Endometrium (tissue), 2 donors: Measurements from ENCODE around the gene ANAPC16.
"Not testable (repeated sequence)": the region's sequence is repeated elsewhere in the genome, so short reads cannot be mapped to it uniquely, and the experiment has no call there.

Source experiments
- FAIRE-seq: peaks from 2 replicates; lab custom pipeline; 2012; peaks lifted over from hg19 to GRCh38; lab: Jason Lieb, UNC
- donor health status: control.
- donor health status: control.

ANAPC16 gene

GRCh38 chr10:72243822-72244437, 28.1 kb downstream of the ANAPC16 start:
- FAIRE-seq, result no peak

GRCh38 chr10:72244573-72245038, 28.8 kb downstream of the ANAPC16 start:
- FAIRE-seq, result no peak

DNA sequence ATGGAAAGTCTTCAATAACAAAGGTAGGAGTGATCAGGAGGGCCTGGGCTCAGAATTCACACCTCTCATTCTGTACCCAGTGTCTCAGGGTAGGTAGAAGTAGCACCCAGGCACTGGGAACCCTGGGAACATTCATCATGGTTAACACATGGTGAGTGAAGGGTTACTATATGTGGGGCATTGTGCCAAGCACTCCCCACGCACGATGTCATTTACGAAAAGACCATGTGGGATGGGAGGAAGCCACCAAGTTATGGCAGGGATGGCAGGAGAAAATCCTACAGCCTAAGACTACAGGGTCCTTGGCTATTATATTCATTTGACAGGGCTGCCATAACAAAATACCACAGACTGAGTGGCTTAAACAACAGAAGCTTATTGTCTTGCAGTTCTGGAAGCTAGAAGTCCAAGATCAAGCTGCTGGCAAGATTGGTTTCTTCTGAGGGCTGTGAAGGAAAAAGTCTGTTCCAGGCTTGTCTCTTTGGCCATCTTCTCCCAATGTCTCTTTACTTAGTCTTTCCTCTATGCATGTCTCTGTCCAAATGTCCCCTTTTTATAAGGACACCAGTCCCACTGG, 30.2 kb downstream of the ANAPC16 start:
- FAIRE-seq, result no peak

GRCh38 chr10:72248468-72249151, 32.8 kb downstream of the ANAPC16 start:
- FAIRE-seq, result no peak

DNA sequence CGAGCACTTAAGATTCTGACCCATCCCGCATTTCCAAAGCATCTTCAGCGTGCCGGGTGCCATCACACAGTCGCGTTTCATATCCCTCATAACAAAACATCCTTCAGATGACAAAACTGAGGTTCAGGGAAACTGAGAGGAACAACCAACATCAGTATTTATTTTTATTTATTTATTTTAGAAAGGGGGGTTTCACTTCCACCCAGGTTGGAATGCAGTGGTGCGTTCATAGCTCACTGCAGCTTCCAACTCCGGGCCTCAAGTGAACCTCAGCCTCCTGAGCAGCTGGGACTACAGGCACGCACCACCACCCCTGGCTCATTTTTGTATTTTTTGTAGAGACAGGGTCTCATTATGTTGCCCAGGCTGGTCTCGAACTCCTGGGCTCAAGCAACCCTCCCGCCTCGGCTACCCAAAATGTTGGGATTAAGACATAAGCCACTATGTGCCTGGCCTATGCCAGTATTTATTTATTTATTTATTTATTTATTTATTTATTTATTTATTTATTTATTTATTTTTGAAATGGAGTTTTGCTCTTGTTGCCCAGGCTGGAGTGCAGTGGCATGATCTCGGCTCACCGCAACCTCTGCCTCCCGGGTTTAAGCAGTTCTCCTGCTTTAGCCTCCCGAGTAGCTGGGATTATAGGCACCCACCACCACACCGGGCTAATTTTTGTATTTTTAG, 33.5 kb downstream of the ANAPC16 start:
- FAIRE-seq, result not testable (repeated sequence)

- FAIRE-seq, result no peak
Measured at GRCh38 chr10:72250666-72251065, 34.9 kb downstream of the ANAPC16 start.

DNA sequence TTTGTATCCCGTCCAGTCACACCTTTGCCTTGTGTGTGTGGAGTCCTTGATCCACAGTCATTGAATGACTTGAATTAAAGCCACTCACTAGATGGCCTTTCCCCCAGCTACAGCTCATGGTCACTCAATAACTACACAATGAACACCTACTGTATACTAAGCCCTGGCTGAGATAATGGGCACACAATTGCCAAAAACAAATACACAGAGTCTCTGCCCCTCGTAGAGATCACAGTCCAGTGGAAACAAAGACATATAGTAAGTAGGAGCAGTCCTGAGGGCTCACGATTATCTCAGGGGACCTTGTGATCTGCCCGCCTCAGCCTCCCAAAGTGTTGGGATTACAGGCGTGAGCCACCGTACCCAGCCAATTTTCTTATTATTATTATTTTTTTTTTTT, 35.8 kb downstream of the ANAPC16 start:
- no peak for FAIRE-seq

DNA sequence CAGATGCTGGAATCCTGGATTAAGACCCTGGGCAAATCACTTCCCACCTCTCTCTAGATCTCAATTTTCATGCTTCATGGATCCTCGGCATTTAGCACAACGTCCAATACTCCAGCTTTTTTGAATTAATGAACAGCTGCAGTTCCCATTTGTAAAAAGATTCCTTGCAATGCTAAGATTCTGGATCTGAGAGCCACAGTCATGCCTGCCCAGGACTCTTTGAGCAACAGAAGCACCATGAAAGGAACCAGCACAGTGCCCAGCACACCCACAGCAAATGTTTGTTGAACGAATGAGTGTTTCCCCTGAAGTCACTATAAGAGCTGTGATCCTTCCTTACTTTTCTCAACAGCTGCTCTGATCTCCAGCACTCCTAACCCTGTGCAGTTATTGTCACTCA, 37.2 kb downstream of the ANAPC16 start:
- no peak for FAIRE-seq

DNA sequence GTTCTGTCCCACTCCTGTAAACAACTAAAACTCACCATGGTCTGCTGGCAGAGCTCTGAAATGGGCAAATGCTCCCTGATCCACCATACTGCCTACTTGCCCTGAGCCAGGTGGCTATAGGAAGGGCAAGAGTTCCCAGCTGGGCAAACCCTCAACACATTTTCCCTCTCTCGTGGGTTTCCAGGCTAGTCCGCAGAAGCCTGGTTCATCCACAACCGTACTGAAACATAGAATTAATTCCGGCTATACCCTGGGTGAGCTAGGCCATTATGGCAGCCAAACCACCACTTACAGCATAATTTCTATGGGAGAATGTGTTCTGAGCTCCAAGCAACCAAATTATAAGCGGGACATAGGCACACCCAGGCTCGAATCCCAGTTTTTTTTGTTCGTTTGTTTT, 37.8 kb downstream of the ANAPC16 start:
- FAIRE-seq, result no peak

DNA sequence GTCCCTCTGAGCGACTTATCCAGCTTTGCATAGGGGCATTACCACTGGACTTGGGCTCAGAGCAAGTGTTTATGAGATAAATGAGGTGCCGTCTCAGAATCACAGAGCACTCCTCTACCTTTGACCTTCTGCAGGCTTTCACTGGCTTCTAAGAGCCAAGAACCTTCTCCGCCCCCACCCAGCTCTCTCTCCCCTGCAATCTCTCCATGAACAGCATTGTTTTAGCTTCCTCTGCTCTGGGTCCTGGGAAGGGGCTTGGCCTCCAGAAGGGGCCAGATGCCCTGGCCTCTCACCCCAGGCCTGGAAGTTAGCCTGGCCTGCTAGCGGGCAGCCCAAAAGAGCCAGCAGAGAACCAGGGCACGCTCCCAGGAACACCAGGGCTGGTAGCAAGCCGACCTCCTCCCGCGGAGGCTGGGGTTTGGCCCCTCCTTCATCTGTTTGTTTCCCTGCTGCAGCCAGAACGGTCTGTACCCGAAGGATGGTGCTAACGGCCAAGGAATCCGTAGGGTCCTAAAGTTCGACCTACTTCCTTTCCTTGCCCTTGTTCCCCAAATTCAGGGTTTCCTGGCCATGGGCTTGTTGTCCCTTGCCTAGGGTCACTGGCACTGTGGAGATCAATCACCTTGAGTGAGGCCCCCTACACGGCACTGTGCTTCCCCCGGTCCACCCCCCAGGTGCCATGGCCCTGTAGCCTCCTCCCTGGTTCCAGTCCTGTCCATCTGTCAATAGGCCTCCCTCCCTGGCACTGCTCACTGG, 39.2 kb downstream of the ANAPC16 start:
- FAIRE-seq, result no peak

DNA sequence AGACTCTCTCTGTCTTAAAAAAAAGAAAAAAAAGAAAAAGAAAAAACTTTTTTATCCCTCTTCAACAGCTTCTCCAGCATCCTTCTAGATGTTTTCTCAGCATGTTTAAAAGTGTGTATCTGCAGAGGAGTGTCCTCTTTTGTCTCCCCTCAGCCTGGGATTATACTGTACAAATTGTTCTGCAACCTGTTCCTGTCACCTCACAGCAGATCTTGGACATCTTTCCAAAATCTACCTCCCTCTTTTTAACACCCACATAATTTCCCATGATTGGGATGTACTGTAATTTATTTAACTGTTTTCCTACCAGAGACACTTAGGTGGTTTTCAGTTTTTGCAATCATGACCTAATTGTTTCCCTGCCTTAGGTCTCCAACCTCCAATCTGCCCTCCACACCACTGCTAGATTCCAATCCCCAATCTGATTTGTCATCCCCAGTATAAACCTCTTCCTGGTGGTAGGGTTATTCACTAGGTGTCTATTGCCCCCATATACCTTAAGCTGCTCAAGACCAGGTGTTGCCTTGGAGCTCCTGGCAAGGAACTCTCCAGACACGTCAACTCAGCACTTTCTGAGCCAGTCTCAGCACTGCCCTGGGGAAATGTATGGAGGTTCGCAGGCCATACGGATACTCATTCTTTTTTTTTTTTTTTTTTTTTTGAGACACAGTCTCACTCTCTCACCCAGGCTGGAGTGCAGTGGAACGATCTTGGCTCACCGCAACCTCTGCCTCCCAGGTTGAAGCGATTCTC, 40.3 kb downstream of the ANAPC16 start:
- FAIRE-seq, result no peak

DNA sequence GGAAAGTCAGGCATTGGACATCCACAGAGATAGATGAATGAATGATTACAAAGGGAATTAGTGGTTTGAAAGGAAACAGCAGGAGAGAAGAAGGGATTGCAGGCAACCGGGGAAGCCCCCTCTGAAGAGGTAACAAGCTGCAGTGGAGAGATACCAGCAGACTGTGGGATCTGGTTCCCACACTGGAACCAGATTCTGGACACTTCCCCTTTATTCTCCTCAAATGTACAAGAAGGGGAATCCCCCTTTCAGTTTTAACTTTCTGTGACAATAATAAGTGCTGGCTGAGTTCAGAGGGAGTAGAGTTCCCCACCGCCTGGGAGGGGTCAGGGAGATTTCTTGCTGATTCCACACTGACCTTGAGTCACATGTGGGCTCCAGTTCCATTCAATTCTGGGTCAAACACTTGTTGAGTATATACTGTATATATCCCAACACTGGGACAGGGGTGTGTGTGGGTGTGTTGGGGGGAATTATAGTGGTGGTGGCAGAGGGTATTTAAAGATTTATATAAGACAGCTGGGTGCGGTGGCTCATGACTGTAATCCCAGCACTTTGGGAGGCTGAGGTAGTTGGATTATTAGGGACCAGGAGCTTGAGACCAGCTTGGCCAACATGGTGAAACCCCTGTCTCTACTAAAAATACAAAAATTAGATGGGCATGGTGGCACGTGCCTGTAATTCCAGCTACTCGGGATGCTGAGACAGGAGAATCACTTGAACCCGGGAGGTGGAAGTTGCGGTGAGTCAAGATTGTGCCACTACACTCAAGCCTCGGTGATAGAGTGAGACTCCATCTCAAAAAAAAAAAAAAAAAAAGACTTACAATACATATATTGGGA, 41.5 kb downstream of the ANAPC16 start:
- FAIRE-seq, result no peak

DNA sequence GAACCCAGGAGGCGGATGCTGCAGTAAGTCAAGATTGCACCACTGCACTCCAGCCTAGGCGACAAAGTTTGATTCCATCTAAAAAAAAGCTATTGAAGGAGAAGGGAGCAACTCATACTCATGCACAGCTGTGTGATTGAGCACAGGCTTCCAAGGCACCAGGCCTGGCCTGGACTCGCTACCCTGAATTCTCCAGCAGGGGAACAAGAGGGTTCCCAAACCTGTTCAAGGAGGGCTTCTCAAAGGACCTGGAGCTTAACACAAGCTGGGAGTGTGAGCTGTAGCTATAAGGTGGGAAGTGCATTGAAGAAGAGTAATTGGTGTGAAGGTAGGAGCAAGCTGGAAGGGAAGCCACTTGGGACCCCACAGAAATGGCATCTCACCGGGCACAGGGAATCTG, 42.8 kb downstream of the ANAPC16 start:
- FAIRE-seq, result no peak

DNA sequence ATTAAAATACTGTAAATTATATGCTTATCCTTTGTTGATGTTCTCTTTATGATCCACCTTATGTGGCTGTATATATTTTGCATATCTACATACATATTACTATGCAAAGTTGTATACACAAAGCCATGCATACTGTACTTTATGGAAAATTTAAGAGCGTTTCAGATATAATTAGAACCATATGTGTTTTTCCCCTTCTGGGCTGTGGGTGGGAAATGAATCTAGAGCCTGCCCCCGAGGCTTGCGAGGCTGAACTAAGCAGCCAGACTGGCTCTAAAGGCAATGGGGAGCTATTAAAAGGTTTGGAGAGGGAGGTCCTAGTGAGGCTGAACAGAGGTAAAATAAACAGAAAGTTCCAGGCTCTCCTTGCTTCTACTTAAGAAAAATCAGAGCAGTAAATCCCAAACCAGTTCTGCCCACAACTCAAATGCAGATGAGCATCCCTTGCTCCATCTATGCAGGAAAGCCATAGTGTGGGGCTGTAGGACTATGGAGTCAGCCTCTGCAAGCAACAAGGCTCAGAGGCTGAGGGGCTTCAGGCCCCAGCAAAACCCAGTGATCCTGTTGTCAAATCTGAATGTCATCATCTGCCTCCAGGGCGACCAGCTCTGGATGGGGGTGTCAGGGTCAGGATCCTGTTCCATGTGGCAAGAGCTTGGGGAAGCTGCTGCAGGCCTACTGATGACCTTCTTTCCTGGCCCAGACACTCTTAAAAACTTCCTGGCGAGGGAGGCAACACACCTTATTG, 43.9 kb downstream of the ANAPC16 start:
- peak; percentile 4 for FAIRE-seq

DNA sequence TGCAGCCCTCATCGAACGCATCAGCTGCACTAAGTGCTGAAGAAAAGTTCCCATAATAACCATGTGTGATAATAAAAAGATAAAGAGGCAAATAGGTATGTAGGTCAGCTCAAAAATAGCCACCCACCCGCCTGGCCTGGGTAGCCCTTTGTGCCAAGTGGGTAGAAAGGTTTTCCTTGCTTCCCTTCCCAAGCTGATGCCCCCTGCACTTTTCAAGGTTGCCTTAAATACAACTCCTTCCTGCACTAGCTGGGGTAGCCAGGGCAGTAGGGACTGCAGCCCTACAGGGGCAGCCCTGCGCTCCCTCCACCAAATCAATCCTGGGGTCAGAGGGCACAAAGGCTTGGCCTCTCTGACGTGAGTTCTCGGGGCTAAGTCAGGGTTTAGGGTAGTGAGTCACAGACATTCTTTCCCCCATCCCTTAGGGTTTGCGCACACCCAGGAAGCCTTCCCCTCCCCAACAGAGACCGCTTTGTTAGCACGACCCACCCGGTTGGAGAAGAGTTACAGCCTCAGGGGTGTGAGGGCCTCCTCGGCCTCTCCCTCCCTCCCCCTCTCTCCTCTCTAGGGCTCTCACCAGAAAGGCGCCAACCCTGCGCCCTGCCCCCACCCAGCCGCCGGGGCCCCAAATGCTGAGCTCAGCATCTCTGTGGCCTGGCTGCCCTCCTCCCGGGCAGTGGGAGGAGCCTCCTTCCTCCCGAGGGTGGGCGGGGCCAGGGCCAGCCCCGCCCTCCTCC, 44.6 kb downstream of the ANAPC16 start:
- no peak for FAIRE-seq

GRCh38 chr10:72260976-72261783, 45.4 kb downstream of the ANAPC16 start:
- no peak for FAIRE-seq

DNA sequence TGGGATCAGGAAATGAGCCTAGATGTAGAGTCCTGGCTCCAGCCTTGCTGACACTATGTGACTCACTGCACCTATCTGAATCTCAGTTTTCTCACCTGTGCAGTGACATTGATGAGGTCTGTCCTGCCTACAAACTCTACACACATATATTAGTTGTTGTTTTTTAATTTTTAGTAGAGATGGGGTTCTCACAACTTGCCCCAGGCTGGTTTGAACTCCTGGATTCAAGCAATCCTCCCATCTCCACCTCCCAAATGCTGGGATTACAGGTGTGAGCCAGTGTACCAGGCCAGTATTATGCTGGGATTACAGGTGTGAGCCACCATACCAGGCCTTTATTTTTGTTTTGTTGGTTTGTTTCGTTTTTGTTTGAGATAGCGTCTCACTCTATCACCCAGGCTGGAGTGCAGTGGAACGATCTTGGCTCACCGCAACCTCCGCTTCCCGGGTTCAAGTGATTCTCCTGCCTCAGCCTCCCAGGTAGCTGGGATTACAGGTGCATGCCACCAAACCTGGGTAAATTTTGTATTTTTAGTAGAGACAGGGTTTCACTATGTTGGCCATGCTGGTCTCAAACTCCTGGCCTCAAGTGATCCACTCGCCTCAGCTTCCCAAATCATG, 46.1 kb downstream of the ANAPC16 start:
- FAIRE-seq, result no peak
